AG04449 (cell line): ENCODE data around the gene CD151.

Experiments used
- CTCF ChIA-PET: fragments of 350-600 bp; formaldehyde crosslinking; extraction: SDS; loops from one replicate; lab custom pipeline; 2021; ENCODE audit warnings: antibody characterized with exemption; lab: Yijun Ruan, JAX
- POLR2A ChIA-PET: fragments of 400-600, 350-600 bp; formaldehyde crosslinking; extraction: SDS; loops from one replicate; lab custom pipeline; 2020; ENCODE audit warnings: antibody characterized with exemption, inconsistent platforms; lab: Yijun Ruan, JAX
- DNase-seq: peaks from one replicate; pipeline ENCODE4 v3.0.0-alpha.2; 2010; ENCODE audit warnings: low read depth, low spot score
- H3K4me3 ChIP-seq: 2 replicates; pipeline ENCODE4 v1.5.1; 2011; ENCODE audit warnings: low read depth, mild to moderate bottlenecking, control low read depth, low read length
- CTCF ChIP-seq: IDR thresholded peaks from one replicate; pipeline ENCODE4 v1.5.1; 2011; ENCODE audit warnings: mild to moderate bottlenecking, moderate library complexity, low read length, control low read depth, inconsistent platforms; ENCODE audit not compliant: insufficient read depth; ENCODE audit errors: missing control alignments

The CD151 gene

GRCh38 chr11:826227-826621 lies 6.5 kb upstream of the CD151 start:
- H3K4me3 ChIP-seq, result no peak overlapping the region
- TF ChIP-seq CTCF, result no peak
- CTCF ChIA-PET, result no interaction called here
- no peak for DNase-seq
- POLR2A ChIA-PET, result no interaction called here

GRCh38 chr11:826836-827145 lies 6.0 kb upstream of the CD151 start:
- DNase-seq, result no peak
- no peak overlapping the region for H3K4me3 ChIP-seq
- TF ChIP-seq CTCF, result no peak
- CTCF ChIA-PET, result no interaction called here
- POLR2A ChIA-PET, result interaction anchor here (1.0 kb wide), 1 partner anchor 8 kb away, joined by 3 read pairs; the partner anchor contains the start of gene PNPLA2

GRCh38 chr11:827146-827896 lies 5.4 kb upstream of the CD151 start:
- no peak for DNase-seq
- ChIA-PET POLR2A (interaction anchor here (1.0 to 8.7 kb wide), 2 partner anchors 8 to 18 kb away, joined by 3 to 109 read pairs; partner anchors contain the start of genes PNPLA2, POLR2L and TSPAN4), CTCF (interaction anchor here (1.4 kb wide), 1 partner anchor 11 kb away, joined by 4 read pairs; no protein-coding TSS in a partner anchor)
- H3K4me3 ChIP-seq, result no peak overlapping the region
- no peak for TF ChIP-seq CTCF

- ChIA-PET CTCF (interaction anchor here (1.4 kb wide), 1 partner anchor 12 kb away, joined by 4 read pairs; no protein-coding TSS in a partner anchor), POLR2A (interaction anchor here (8.7 kb wide), 1 partner anchor 17 kb away, joined by 109 read pairs; the partner anchor contains the start of genes POLR2L and TSPAN4)
- DNase-seq, result no peak
- no peak for TF ChIP-seq CTCF
- H3K4me3 ChIP-seq, result no peak within 1 kb of the TSS
Observed at GRCh38 chr11:827897-828192, 4.9 kb upstream of the CD151 start, which contains the start of gene CRACR2B. Gene CRACR2B (plus strand): TSS chr11:827919. CDS start chr11:828608, 689 bp downstream.

GRCh38 chr11:828506-829175 lies 4.1 kb upstream of the CD151 start:
- ChIA-PET CTCF (interaction anchor here (1.0 to 1.4 kb wide), 3 partner anchors 12 to 70 kb away, joined by 3 to 4 read pairs (median 4); no protein-coding TSS in a partner anchor), POLR2A (interaction anchor here (1.0 to 8.7 kb wide), 3 partner anchors 9 to 19 kb away, joined by 4 to 109 read pairs (median 96); partner anchors contain the start of genes PNPLA2, POLR2L, RPLP2 and TSPAN4)
- no peak overlapping the region for H3K4me3 ChIP-seq
- TF ChIP-seq CTCF, result no peak
- no peak for DNase-seq
